K562 (cell line): Measurements from ENCODE around the gene GSTA4. TPM values are rescaled to one million over a fixed set of nuclear protein-coding genes. Genes with fewer than 3 reads are reported as not detected.
A peak's percentile ranks its signal among the peaks of the same experiment; 100 is the strongest.
"Not testable (repeated sequence)": the region's sequence is repeated elsewhere in the genome, so short reads cannot be mapped to it uniquely, and the experiment has no call there.

Experiments used
- ATF3 ChIP-seq, 2 experiments: fragments of 450-650 bp in 1 of 2; sonication (generic) in 1 of 2; formaldehyde crosslinking in 1 of 2; IDR thresholded peaks in 1 of 2; conservative IDR thresholded peaks in 1 of 2; 2 replicates each; pipeline versions ENCODE4 v1.6.1 to v1.8.1; 2016 to 2023; ENCODE audit warnings: mild to moderate bottlenecking in 2 of 2, moderate library complexity in 2 of 2, inconsistent platforms in 1 of 2, missing genetic modification reagents in 1 of 2
- GTF2F1 ChIP-seq: IDR thresholded peaks from 2 replicates; pipeline ENCODE4 v1.6.1; 2011; ENCODE audit warnings: low read depth, low read length, improper control_type of control experiment
- KLF13 ChIP-seq: fragments of 450-650 bp; IDR thresholded peaks from 2 replicates; pipeline ENCODE4 v1.6.1; 2016; ENCODE audit warnings: missing genetic modification characterization, low read depth, mild to moderate bottlenecking, missing compliant biosample characterization, moderate library complexity, borderline replicate concordance
- MLLT1 ChIP-seq, 2 experiments: fragments of 450-650 bp; IDR thresholded peaks; 2 replicates each; pipeline ENCODE4 v1.6.1; 2016
- MYC ChIP-seq, 2 experiments: fragments of 250-450 bp in 1 of 2; sonication (Bioruptor Pico) in 1 of 2; IDR thresholded peaks; 2 replicates each; pipeline versions ENCODE4 v1.5.1 to v1.6.1; 2012 to 2021; ENCODE audit warnings: low read depth in 2 of 2, borderline replicate concordance in 1 of 2, improper control_type of control experiment in 1 of 2, low read length in 1 of 2, mild to moderate bottlenecking in 1 of 2, moderate library complexity in 1 of 2
- OTX1 ChIP-seq: fragments of 450-650 bp; formaldehyde crosslinking; IDR thresholded peaks from 2 replicates; pipeline ENCODE4 v1.4.0; 2022; ENCODE audit warnings: mild to moderate bottlenecking
- REST ChIP-seq, 2 experiments: fragments of 450-650 bp; formaldehyde crosslinking in 1 of 2; IDR thresholded peaks; 2 replicates each; pipeline versions ENCODE4 v1.4.0 to v1.6.1; 2014 to 2020; ENCODE audit warnings: mild to moderate bottlenecking in 2 of 2, borderline replicate concordance in 1 of 2, low read depth in 1 of 2
- TAL1 ChIP-seq: fragments of 450-650 bp; IDR thresholded peaks from 2 replicates; pipeline ENCODE4 v1.6.1; 2016; ENCODE audit warnings: mild to moderate bottlenecking
- TCF3 ChIP-seq: sonication (generic); formaldehyde crosslinking; IDR thresholded peaks from 2 replicates; pipeline ENCODE4 v1.4.0; 2020; ENCODE audit warnings: mild to moderate bottlenecking, missing genetic modification reagents
- ZNF830 ChIP-seq: fragments of 250-450 bp; sonication (Bioruptor Pico); IDR thresholded peaks from 2 replicates; pipeline ENCODE4 v1.5.0; 2021; ENCODE audit warnings: mild to moderate bottlenecking
- polyA plus RNA-seq, 8 experiments: library from polyadenylated mRNA; depleted of rRNA in 4 of 8; stranded (reverse) in 5 of 8; unstranded in 3 of 8; fragments of >200 nt; fragmentation: Nextera tagmentation in 2 of 8; fragmentation: Illumina TruSeq in 1 of 8; extraction: Ambion mirVana in 2 of 8; extraction: Trizol in 1 of 8; gene quantifications; 2 replicates each; pipeline versions ENCODE4 v1.2.1 to v1.2.3, GENCODE V29; 2011 to 2014; ENCODE audit warnings: inconsistent platforms in 1 of 8, missing spikeins in 1 of 8
- total RNA-seq, 7 experiments: library from RNA; depleted of rRNA in 6 of 7; stranded (reverse); fragments of >200 nt in 6 of 7; fragmentation: Illumina TruSeq in 2 of 7; extraction: Trizol in 2 of 7; gene quantifications; 2 replicates each; pipeline versions ENCODE4 v1.2.1 to v1.2.3, GENCODE V29; 2011 to 2021; ENCODE audit warnings: low replicate concordance in 1 of 7

GSTA4 gene
- total and polyA plus RNA-seq, 9 of the 15 experiments (the other 6 are each of a cell fraction or from before 2014, with no cell fraction given): 0.89 to 4.0 (median 2.0) TPM

- TF ChIP-seq MLLT1 (IDR thresholded peaks at IDR 0.05) (peak; percentile 64 to 71; a peak in 1 of 4 replicates), ZNF830 (CRISPR knock-in tag) (0 out of 2 replicates have a peak, but pooled peaks have one; percentile 54), MYC (IDR thresholded peaks at IDR 0.05; ENCODE audit: low read depth, low read length) (peak; percentile 67), ATF3 (IDR thresholded peaks at IDR 0.05) (peak; percentile 23; the same call in 1 of the 2 replicates), TCF3 (CRISPR knock-in tag) (peak; percentile 63), GTF2F1 (peak; percentile 77; the same call in 1 of the 2 replicates), OTX1 (peak; percentile 97), TAL1 (peak; percentile 52), KLF13 (tag) (peak; percentile 9; the same call in 1 of the 2 replicates), REST (IDR thresholded peaks at IDR 0.05; ENCODE audit: borderline replicate concordance) (peak; percentile 84)
- not testable (repeated sequence) for TF ChIP-seq MYC (CRISPR knock-in tag; IDR thresholded peaks at IDR 0.05; ENCODE audit: borderline replicate concordance, low read depth); ATF3 (CRISPR knock-in tag; conservative IDR thresholded peaks at IDR 0.05); REST (CRISPR knock-in tag; IDR thresholded peaks at IDR 0.05; ENCODE audit: low read depth)
Observed at GRCh38 chr6:52995089-52995912, at the start of gene GSTA4 (continued).
